ENCODE results near the gene TUBB.
A peak's percentile ranks its signal among the peaks of the same experiment; 100 is the strongest.
"Not testable (repeated sequence)": the region's sequence is repeated elsewhere in the genome, so short reads cannot be mapped to it uniquely, and the experiment has no call there.

The TUBB gene

GRCh38 chr6:30761791-30762429 lies 41.8 kb downstream of the TUBB start:
- DNase-seq (ENCODE audit: low read depth) = no peak

GRCh38 chr6:30763155-30763617 lies 43.0 kb downstream of the TUBB start:
- no peak for DNase-seq (ENCODE audit: low read depth)

GRCh38 chr6:30763618-30764489 lies 43.7 kb downstream of the TUBB start:
- DNase-seq (ENCODE audit: low read depth) = no peak

- DNase-seq (ENCODE audit: low read depth) = not testable (repeated sequence)
Observed at GRCh38 chr6:30764490-30765043, 44.4 kb downstream of the TUBB start.

GRCh38 chr6:30765495-30765894 lies 45.3 kb downstream of the TUBB start:
- DNase-seq (ENCODE audit: low read depth) = not testable (repeated sequence)

- no peak for DNase-seq (ENCODE audit: low read depth)
Observed at GRCh38 chr6:30766461-30767157, 46.5 kb downstream of the TUBB start.

- no peak for DNase-seq (ENCODE audit: low read depth)
Observed at GRCh38 chr6:30767158-30767943, 47.2 kb downstream of the TUBB start.

- no peak for DNase-seq (ENCODE audit: low read depth)
Observed at GRCh38 chr6:30767944-30768301, 47.8 kb downstream of the TUBB start.

GRCh38 chr6:30768634-30769087 lies 48.5 kb downstream of the TUBB start:
- DNase-seq (ENCODE audit: low read depth) = no peak

- peak; percentile 87 for DNase-seq (ENCODE audit: low read depth)
Observed at GRCh38 chr6:30769088-30769852, 49.1 kb downstream of the TUBB start.

- no peak for DNase-seq (ENCODE audit: low read depth)
Observed at GRCh38 chr6:30769853-30770524, 49.8 kb downstream of the TUBB start.

- DNase-seq (ENCODE audit: low read depth) = no peak
Observed at GRCh38 chr6:30770592-30770991, 50.4 kb downstream of the TUBB start.

- DNase-seq (ENCODE audit: low read depth) = no peak
Observed at GRCh38 chr6:30774701-30775100, 54.5 kb downstream of the TUBB start.

Data from GM04504 (cell line).